Adrenal gland (tissue), 12 donors: ENCODE data around the gene PRKN. TPM values are rescaled to one million over a fixed set of nuclear protein-coding genes. Genes with fewer than 3 reads are reported as not detected.
"Not testable (repeated sequence)": the region's sequence is repeated elsewhere in the genome, so short reads cannot be mapped to it uniquely, and the experiment has no call there.

ENCODE experiments used
- DNase-seq, 7 donors: peaks; one replicate each; pipeline ENCODE4 v3.0.0-alpha.2; 2019 to 2020
- H3K27ac ChIP-seq, 5 donors: fragments of 200-600 bp; sonication (generic) in 4 of 5; 1 replicate in 3 of 5; 2 replicates in 2 of 5; pipeline versions ENCODE4 v1.5.1 to v1.8.0; 2016 to 2020; ENCODE audit warnings: mild to moderate bottlenecking in 1 of 5
- H3K27me3 ChIP-seq: fragments of 200-600 bp; 2 replicates; pipeline ENCODE4 v1.8.0; 2021
- H3K36me3 ChIP-seq, 2 donors: fragments of 200-600 bp; replicated peaks in 1 of 2; 1 replicate in 1 of 2; 2 replicates in 1 of 2; pipeline versions ENCODE4 v1.5.1 to v1.8.0; 2018 to 2022
- H3K4me1 ChIP-seq, 2 donors: fragments of 200-600 bp; replicated peaks in 1 of 2; 1 replicate in 1 of 2; 2 replicates in 1 of 2; pipeline versions ENCODE4 v1.5.1 to v1.8.0; 2018 to 2021
- H3K4me3 ChIP-seq, 4 donors: fragments of 200-600 bp; sonication (generic) in 3 of 4; one replicate each; pipeline ENCODE4 v1.5.1; 2016 to 2018
- H3K9me3 ChIP-seq, 3 donors: fragments of 200-600 bp; sonication (generic) in 1 of 3; replicated peaks in 1 of 3; 1 replicate in 2 of 3; 2 replicates in 1 of 3; pipeline versions ENCODE4 v1.5.1 to v1.8.0; 2016 to 2021
- POLR2A ChIP-seq, 2 donors: fragments of 450-650 bp; IDR thresholded peaks; one replicate each; pipeline ENCODE4 v1.6.1; 2017; ENCODE audit warnings: antibody characterized with exemption in 2 of 2, mild to moderate bottlenecking in 2 of 2, moderate library complexity in 1 of 2
- WGBS, 4 donors: extraction: QIAGEN DNeasy Blood & Tissue Kit in 2 of 4; methylation state at CpG; one replicate each; pipeline versions ENCODE4 v1.1.5 to v1.1.7; 2013 to 2017; 5-methylcytosine and 5-hydroxymethylcytosine counted together
- intact Hi-C, 2 donors: fragments of 100-400 bp; cut with DNase I; formaldehyde crosslinking; loops; one replicate each; pipeline versions ENCODE4 v1.14.1 to v1.15.0; 2022 to 2023
- polyA plus RNA-seq, 3 donors: library from polyadenylated mRNA; stranded (reverse); fragments of 200-250 nt in 2 of 3; fragments of 350-450 nt in 1 of 3; fragmentation: Illumina TruSeq in 1 of 3; extraction: RNeasy Lipid Tissue Mini Kit (QIAGEN cat#74804) in 1 of 3; gene quantifications; one replicate each; pipeline ENCODE4 v1.2.3, GENCODE V29; 2013 to 2014
- total RNA-seq, 9 donors: library from RNA; depleted of rRNA in 4 of 9; stranded (reverse); fragments of >200 nt in 4 of 9; fragments of 120-200 nt in 1 of 9; fragmentation: NEBNext Ultra II Directional in 1 of 9; extraction: Animal tissue kit (Norgen Biotek cat#: 25700) in 1 of 9; gene quantifications; one replicate each; pipeline versions ENCODE4 v1.1.0 to v1.2.4, GENCODE V29; 2013 to 2023
- TF ChIP-seq, protein P1 (sequence below), 6 experiments: fragments of 450-650 bp in 4 of 6; fragments of 200-600 bp in 2 of 6; sonication (generic) in 1 of 6; IDR thresholded peaks; 1 replicate in 5 of 6; 2 replicates in 1 of 6; pipeline versions ENCODE4 v1.5.1 to v1.8.0; 2016 to 2021; ENCODE audit warnings: antibody characterized with exemption in 6 of 6, mild to moderate bottlenecking in 2 of 6, moderate library complexity in 1 of 6
- donor health status: healthy with polysubstance abuse.
- donor health status: Bipolar disorder and iron deficiency.
- donor health status: DM: yes; HTN: yes; CAD: no.
- donor health status: DM: no; HTN: no; CAD: no.
- donor health status: DM: no; HTN: no; CAD: no.
- donor health status: DM: yes; HTN: yes; CAD: no.

The PRKN gene
- total and polyA plus RNA-seq, 12 donors, result 1.9 to 159 (median 13.3) TPM

DNA sequence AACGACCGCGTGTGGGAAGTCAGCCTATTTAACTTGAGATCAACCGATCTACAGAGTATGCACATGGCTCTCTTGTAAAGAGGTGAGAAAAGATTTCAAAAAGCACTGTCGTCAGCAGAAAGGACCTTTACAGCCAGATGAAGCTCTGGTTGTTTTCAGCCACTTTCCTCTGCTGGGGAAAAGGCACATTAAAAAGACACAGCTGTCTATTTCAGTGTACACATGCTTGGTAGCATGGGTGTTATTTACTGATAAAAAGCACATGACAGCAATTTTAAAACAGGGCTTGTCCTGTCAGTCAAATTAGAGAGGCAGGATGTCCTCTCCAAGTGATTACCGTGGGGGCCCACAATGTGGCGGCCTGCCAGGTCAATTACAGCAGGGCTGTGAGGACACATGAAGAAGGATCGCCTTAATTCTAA lies 188.9 kb downstream of the PRKN start:
- intact Hi-C loops, result no loop called here
- TF ChIP-seq, protein P1, sequence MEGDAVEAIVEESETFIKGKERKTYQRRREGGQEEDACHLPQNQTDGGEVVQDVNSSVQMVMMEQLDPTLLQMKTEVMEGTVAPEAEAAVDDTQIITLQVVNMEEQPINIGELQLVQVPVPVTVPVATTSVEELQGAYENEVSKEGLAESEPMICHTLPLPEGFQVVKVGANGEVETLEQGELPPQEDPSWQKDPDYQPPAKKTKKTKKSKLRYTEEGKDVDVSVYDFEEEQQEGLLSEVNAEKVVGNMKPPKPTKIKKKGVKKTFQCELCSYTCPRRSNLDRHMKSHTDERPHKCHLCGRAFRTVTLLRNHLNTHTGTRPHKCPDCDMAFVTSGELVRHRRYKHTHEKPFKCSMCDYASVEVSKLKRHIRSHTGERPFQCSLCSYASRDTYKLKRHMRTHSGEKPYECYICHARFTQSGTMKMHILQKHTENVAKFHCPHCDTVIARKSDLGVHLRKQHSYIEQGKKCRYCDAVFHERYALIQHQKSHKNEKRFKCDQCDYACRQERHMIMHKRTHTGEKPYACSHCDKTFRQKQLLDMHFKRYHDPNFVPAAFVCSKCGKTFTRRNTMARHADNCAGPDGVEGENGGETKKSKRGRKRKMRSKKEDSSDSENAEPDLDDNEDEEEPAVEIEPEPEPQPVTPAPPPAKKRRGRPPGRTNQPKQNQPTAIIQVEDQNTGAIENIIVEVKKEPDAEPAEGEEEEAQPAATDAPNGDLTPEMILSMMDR (IDR thresholded peaks at IDR 0.05), result no peak
- TF ChIP-seq POLR2A (IDR thresholded peaks at IDR 0.05), result no peak
- Histone ChIP-seq H3K27ac (no peak overlapping the region), H3K27me3 (no peaks in the 10 kb centered on the region), H3K9me3 (no peaks in the 10 kb centered on the region), H3K4me3 (no peak overlapping the region), H3K4me1 (no peaks in the 10 kb centered on the region), H3K36me3 (no peaks in the 10 kb centered on the region)
- DNase-seq, result peak in 3 of 7 donors; percentile 25 to 81 (median 27)
- 71 to 74% (median 73%) methylated on average over 8 of the region's 8 CpGs for WGBS, 4 donors

DNA sequence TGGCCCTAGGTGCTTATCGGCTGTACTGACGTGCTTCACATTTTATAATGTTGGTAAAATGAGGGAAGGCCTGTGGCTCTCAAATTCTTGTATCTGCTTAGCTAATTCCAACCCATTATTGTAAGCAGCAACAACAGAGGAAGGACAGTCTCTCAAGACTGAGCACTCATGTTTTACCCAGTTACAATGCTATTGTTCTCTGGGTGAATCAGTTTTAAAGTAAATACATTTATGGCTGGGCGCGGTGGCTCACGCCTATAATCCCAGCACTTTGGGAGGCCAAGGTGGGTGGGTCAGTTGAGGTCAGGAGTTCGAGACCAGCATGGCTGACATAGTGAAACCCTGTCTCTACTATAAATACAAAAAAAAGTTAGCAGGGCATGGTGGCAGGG lies 194.6 kb downstream of the PRKN start:
- H3K27ac ChIP-seq, result no peak overlapping the region
- DNase-seq, result no peak
- no peaks in the 10 kb centered on the region for H3K4me1 ChIP-seq
- intact Hi-C loops, result no loop called here
- TF ChIP-seq POLR2A (IDR thresholded peaks at IDR 0.05), result no peak
- TF ChIP-seq, protein P1 (IDR thresholded peaks at IDR 0.05), result no peak
- H3K27me3 ChIP-seq, result no peaks in the 10 kb centered on the region
- H3K36me3 ChIP-seq, result no peaks in the 10 kb centered on the region
- H3K9me3 ChIP-seq, result no peaks in the 10 kb centered on the region
- no peak overlapping the region for H3K4me3 ChIP-seq
- WGBS, 4 donors, result 89 to 94% (median 91%) methylated on average over 6 of the region's 6 CpGs

DNA sequence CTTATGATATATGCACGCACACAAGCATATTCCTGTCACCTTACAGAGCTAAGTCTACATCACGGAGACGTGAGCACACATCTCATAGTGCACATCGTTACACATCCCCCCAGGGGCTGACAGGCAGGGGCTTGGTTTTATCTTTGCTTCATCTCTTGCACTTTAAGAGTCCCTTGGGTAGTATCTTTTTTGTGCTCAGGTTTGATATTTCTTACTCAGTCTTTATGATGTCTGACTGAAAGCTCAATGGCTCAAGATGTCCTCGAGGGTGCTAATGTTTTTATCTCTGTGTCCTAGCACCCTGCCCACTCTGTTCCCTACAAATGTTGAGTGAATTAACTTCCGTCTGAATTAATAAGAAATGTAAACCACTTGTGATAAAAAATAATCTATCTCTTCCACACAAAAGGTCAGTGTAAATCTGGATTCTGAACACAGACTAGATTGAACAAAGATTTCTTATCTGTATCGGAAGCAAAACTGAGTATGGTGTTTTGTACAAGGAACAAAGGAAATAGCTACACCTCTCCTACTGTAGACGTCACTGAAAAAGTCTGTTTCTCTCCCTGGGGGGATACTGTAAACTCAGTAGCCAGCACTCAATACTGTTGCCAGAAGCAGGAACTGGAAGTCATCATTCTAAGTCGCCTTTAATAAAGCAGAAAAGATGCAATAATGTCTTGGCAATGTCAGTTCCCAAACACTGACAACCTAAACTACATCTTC lies 195.1 kb downstream of the PRKN start:
- TF ChIP-seq, protein P1 (IDR thresholded peaks at IDR 0.05), result no peak
- no peak for TF ChIP-seq POLR2A (IDR thresholded peaks at IDR 0.05)
- WGBS, 4 donors, result 74 to 85% (median 82%) methylated on average over 9 of the region's 9 CpGs
- no peak overlapping the region for H3K27ac ChIP-seq
- no peak overlapping the region for H3K4me3 ChIP-seq
- no peak for DNase-seq
- H3K36me3 ChIP-seq, result no peaks in the 10 kb centered on the region
- H3K27me3 ChIP-seq, result no peaks in the 10 kb centered on the region
- intact Hi-C loops, result no loop called here
- no peaks in the 10 kb centered on the region for H3K9me3 ChIP-seq
- no peaks in the 10 kb centered on the region for H3K4me1 ChIP-seq

DNA sequence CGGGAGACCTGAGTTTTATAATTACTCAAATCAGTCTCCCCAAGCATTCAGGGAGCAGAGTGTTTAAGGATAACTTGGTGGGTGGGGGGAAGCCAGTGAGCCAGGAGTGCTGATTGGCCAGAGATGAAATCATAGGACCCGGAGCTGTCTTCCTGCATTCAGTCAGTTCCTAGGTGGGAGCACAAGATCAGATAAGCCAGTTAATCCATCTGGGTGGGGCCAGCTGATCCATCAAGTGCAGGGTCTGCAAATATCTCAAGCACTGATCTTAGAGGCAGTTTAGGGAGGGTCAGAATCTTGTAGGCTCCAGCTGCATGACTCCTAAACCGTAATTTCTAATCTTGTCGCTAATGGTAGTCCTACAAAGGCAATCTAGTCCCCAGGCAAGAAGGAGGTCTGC lies 196.2 kb downstream of the PRKN start:
- H3K27ac ChIP-seq, intact Hi-C loops, H3K4me1 ChIP-seq, H3K36me3 ChIP-seq, H3K27me3 ChIP-seq, DNase-seq, H3K9me3 ChIP-seq, H3K4me3 ChIP-seq: not testable (repeated sequence)
- WGBS, 4 donors, result 89 to 97% (median 93%) methylated on average over 4 of the region's 4 CpGs

DNA sequence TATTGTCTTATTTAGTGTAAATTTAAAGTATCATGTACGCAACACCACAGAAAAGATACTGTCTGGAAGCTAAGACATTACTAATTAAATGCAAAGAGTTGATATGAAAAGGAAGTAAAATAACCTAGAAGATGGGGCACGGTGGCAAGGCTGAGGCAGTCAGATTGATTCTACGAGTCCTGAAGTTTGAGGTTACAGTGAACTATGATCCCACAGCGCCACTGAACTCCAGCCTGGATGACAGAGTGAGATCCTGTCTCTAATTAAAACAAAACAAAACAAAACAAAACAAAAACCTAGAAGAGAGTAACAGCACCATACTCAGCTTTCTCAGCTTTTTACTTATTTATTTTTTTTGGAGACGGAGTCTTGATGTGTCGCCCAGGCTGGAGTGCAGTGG lies 199.0 kb downstream of the PRKN start:
- 69 to 90% (median 80%) methylated on average over 6 of the region's 6 CpGs for WGBS, 4 donors

More for the DNA sequence above, 199.0 kb downstream of the PRKN start:
- DNase-seq, result no peak
- H3K36me3 ChIP-seq, result no peaks in the 10 kb centered on the region
- peaks cover 5 to 10% of the 10 kb centered on the region in 2 donors for H3K4me1 ChIP-seq
- intact Hi-C loops, result no loop called here
- H3K27me3 ChIP-seq, result no peaks in the 10 kb centered on the region
- H3K27ac ChIP-seq, result no peak overlapping the region
- TF ChIP-seq, protein P1 (IDR thresholded peaks at IDR 0.05), result no peak
- no peak for TF ChIP-seq POLR2A (IDR thresholded peaks at IDR 0.05)
- no peaks in the 10 kb centered on the region for H3K9me3 ChIP-seq
- H3K4me3 ChIP-seq, result no peak overlapping the region
